NB4 (cell line): Measurements from ENCODE around the gene NKG7.

Source experiments
- MYC ChIP-seq: IDR thresholded peaks from 2 replicates; pipeline ENCODE4 v1.6.1; 2011; ENCODE audit warnings: low read depth, low read length
- POLR2A ChIP-seq: IDR thresholded peaks from 2 replicates; pipeline ENCODE4 v1.6.1; 2011; ENCODE audit warnings: mild to moderate bottlenecking; ENCODE audit not compliant: insufficient read length; ENCODE audit errors: extremely low read depth
- TF ChIP-seq, protein P1 (sequence below): IDR thresholded peaks from one replicate; pipeline ENCODE4 v1.5.1; 2012; ENCODE audit warnings: low read depth, low read length

DNA sequence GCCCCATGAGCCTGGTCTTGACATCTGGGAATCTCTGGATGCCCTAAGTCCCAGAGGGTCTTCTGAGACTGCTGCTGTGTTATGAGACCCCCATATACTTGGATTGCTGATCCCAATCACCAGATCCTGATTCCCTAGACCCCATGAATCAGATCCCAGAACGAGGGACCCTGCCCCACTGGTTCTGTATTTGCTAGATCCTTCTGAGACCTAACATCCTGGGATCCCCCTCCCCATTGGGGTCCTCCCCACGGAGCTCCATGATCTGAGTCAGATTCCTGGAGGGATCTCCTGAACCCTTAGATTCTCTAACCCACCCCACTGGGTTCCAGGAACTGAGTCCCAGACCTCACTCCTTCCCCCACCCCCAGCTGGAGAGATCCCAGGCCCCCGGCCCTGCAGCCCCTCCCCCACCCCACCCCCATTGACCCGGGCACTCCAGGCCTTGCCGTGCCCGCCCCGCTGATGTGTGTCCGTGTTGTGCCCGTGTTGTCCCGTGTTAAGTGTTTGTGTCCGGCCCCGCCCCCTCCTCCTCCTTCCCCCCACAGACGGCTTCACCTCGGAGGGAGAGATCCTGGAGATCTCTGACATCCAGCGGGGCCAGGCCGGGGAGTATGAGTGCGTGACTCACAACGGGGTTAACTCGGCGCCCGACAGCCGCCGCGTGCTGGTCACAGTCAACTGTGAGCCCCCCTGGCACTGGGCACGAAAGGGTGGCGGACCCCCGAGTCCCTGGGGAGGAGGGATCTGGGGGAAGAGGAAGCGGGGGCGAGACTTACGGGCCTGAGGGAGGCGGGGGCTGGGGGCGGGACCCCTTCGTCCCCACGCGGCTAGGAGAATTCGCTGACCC, 46.0 kb downstream of the NKG7 start:
- TF ChIP-seq, protein P1, sequence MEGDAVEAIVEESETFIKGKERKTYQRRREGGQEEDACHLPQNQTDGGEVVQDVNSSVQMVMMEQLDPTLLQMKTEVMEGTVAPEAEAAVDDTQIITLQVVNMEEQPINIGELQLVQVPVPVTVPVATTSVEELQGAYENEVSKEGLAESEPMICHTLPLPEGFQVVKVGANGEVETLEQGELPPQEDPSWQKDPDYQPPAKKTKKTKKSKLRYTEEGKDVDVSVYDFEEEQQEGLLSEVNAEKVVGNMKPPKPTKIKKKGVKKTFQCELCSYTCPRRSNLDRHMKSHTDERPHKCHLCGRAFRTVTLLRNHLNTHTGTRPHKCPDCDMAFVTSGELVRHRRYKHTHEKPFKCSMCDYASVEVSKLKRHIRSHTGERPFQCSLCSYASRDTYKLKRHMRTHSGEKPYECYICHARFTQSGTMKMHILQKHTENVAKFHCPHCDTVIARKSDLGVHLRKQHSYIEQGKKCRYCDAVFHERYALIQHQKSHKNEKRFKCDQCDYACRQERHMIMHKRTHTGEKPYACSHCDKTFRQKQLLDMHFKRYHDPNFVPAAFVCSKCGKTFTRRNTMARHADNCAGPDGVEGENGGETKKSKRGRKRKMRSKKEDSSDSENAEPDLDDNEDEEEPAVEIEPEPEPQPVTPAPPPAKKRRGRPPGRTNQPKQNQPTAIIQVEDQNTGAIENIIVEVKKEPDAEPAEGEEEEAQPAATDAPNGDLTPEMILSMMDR, result no peak
- no peak for TF ChIP-seq POLR2A
- no peak for TF ChIP-seq MYC
